Activated CD4-positive, alpha-beta T cell treated with anti-CD3 and anti-CD28 coated beads, Interleukin-2, amount 50 U/mL, for 48 hours (primary cell): ENCODE results near the gene CCDC3.

Source experiments
- DNase-seq, 2 experiments: peaks; one replicate each; pipeline ENCODE4 v3.0.0-alpha.2; 2020

The CCDC3 gene

GRCh38 chr10:12960941-12961340 is 40.6 kb downstream of the CCDC3 start:
- DNase-seq = no peak

GRCh38 chr10:12960334-12960898 is 41.1 kb downstream of the CCDC3 start:
- no peak for DNase-seq

- DNase-seq = no peak
These were observed 42.9 kb downstream of the CCDC3 start for GRCh38 chr10:12958546-12959110.

GRCh38 chr10:12957081-12957480 is 44.4 kb downstream of the CCDC3 start:
- no peak for DNase-seq

GRCh38 chr10:12954866-12955265 is 46.6 kb downstream of the CCDC3 start:
- no peak for DNase-seq

GRCh38 chr10:12950583-12951128 is 50.9 kb downstream of the CCDC3 start:
- DNase-seq = no peak

- peak in 1 of 2 experiments; percentile 8 for DNase-seq
These were observed 52.3 kb downstream of the CCDC3 start for GRCh38 chr10:12949248-12949647.

GRCh38 chr10:12947741-12948140 is 53.8 kb downstream of the CCDC3 start:
- DNase-seq = no peak

GRCh38 chr10:12946372-12946771 is 55.1 kb downstream of the CCDC3 start:
- no peak for DNase-seq

- DNase-seq = no peak
These were observed 55.7 kb downstream of the CCDC3 start for GRCh38 chr10:12945690-12946359.

- no peak for DNase-seq
These were observed 56.6 kb downstream of the CCDC3 start for GRCh38 chr10:12944931-12945330.

GRCh38 chr10:12943425-12943824 is 58.1 kb downstream of the CCDC3 start:
- DNase-seq = no peak

GRCh38 chr10:12941966-12942365 is 59.5 kb downstream of the CCDC3 start:
- DNase-seq = no peak

GRCh38 chr10:12940791-12941190 is 60.7 kb downstream of the CCDC3 start:
- DNase-seq = no peak

- DNase-seq = no peak
These were observed 63.2 kb downstream of the CCDC3 start for GRCh38 chr10:12938271-12938670.

- no peak for DNase-seq
These were observed 64.0 kb downstream of the CCDC3 start for GRCh38 chr10:12937527-12937926.

GRCh38 chr10:12934777-12935176 is 66.7 kb downstream of the CCDC3 start:
- DNase-seq = no peak

GRCh38 chr10:12929381-12929780 is 72.1 kb downstream of the CCDC3 start:
- no peak for DNase-seq

GRCh38 chr10:12928571-12928970 is 72.9 kb downstream of the CCDC3 start:
- DNase-seq = no peak

- DNase-seq = no peak
These were observed 73.6 kb downstream of the CCDC3 start for GRCh38 chr10:12927896-12928295.

- DNase-seq = no peak
These were observed 75.7 kb downstream of the CCDC3 start for GRCh38 chr10:12925845-12926244.

GRCh38 chr10:12924911-12925310 is 76.6 kb downstream of the CCDC3 start:
- no peak for DNase-seq

GRCh38 chr10:12922117-12922900 is 79.2 kb downstream of the CCDC3 start:
- no peak for DNase-seq

- DNase-seq = no peak
These were observed 80.3 kb downstream of the CCDC3 start for GRCh38 chr10:12921163-12921562.
